ENCODE results near the gene DYNLT4. TPM values are rescaled to one million over a fixed set of nuclear protein-coding genes. Genes with fewer than 3 reads are reported as not detected.
A peak's percentile ranks its signal among the peaks of the same experiment; 100 is the strongest.

DYNLT4 gene
- total RNA-seq, 2 donors from 2014 or later, result not detected

GRCh38 chr1:44807364-44808062, 362 bp upstream of the DYNLT4 start:
- no peaks in the 10 kb centered on the region for H3K27me3 ChIP-seq (replicated peaks; ENCODE audit: insufficient read depth)
- H3K4me3 ChIP-seq, result peak overlapping the region; percentile 59
- peaks cover 64 to 100% of the 10 kb centered on the region in 2 donors for H3K4me1 ChIP-seq (ENCODE audit: control insufficient read depth in 1 of 2, low read depth in 2 of 2)
- no peaks in the 10 kb centered on the region for H3K9me3 ChIP-seq
- no peak for TF ChIP-seq CTCF (IDR thresholded peaks at IDR 0.05)
- DNase-seq (ENCODE audit: low spot score) (peak; percentile 98), ATAC-seq (ENCODE audit: insufficient number of reproducible peaks, low FRiP score, low read depth) (peak; percentile 75)
- peak overlapping the region; percentile 99 to 100 for H3K27ac ChIP-seq
- H3K36me3 ChIP-seq, result peaks cover 33% of the 10 kb centered on the region

GRCh38 chr1:44806025-44806703, 987 bp downstream of the DYNLT4 start:
- Histone ChIP-seq H3K4me3 (peak overlapping the region; percentile 52), H3K27me3 (replicated peaks; ENCODE audit: insufficient read depth) (no peaks in the 10 kb centered on the region), H3K4me1 (ENCODE audit: control insufficient read depth in 1 of 2, low read depth in 2 of 2) (peaks cover 60 to 94% of the 10 kb centered on the region in 2 donors), H3K27ac (peak overlapping the region; percentile 99 to 100), H3K36me3 (peaks cover 33% of the 10 kb centered on the region), H3K9me3 (no peaks in the 10 kb centered on the region)
- no peak for DNase-seq (ENCODE audit: low spot score)
- TF ChIP-seq CTCF (IDR thresholded peaks at IDR 0.05), result no peak
- no peak for ATAC-seq (ENCODE audit: insufficient number of reproducible peaks, low FRiP score, low read depth)

GRCh38 chr1:44805311-44806024, 1.7 kb downstream of the DYNLT4 start:
- no peaks in the 10 kb centered on the region for H3K27me3 ChIP-seq (replicated peaks; ENCODE audit: insufficient read depth)
- DNase-seq (ENCODE audit: low spot score), result no peak
- peaks cover 33% of the 10 kb centered on the region for H3K36me3 ChIP-seq
- peaks cover 54 to 87% of the 10 kb centered on the region in 2 donors for H3K4me1 ChIP-seq (ENCODE audit: control insufficient read depth in 1 of 2, low read depth in 2 of 2)
- no peak for ATAC-seq (ENCODE audit: insufficient number of reproducible peaks, low FRiP score, low read depth)
- peak overlapping the region; percentile 99 to 100 for H3K27ac ChIP-seq
- no peak for TF ChIP-seq CTCF (IDR thresholded peaks at IDR 0.05)
- peak overlapping the region; percentile 52 for H3K4me3 ChIP-seq
- no peaks in the 10 kb centered on the region for H3K9me3 ChIP-seq

GRCh38 chr1:44803312-44804095, 3.6 kb downstream of the DYNLT4 start:
- Histone ChIP-seq H3K27ac (peak overlapping the region; percentile 97 to 99), H3K27me3 (replicated peaks; ENCODE audit: insufficient read depth) (no peaks in the 10 kb centered on the region), H3K4me1 (ENCODE audit: control insufficient read depth in 1 of 2, low read depth in 2 of 2) (peaks cover 40 to 74% of the 10 kb centered on the region in 2 donors), H3K9me3 (no peaks in the 10 kb centered on the region), H3K36me3 (peaks cover 33% of the 10 kb centered on the region), H3K4me3 (peak overlapping the region; percentile 94)
- DNase-seq (ENCODE audit: low spot score) (no peak), ATAC-seq (ENCODE audit: insufficient number of reproducible peaks, low FRiP score, low read depth) (no peak)
- no peak for TF ChIP-seq CTCF (IDR thresholded peaks at IDR 0.05)
